ENCODE results near the gene PEX7.

PEX7 gene

GRCh38 chr6:136777651-136778050, 44.7 kb upstream of the PEX7 start:
- H3K27ac ChIP-seq = no peak overlapping the region
- TF ChIP-seq ZFX (IDR thresholded peaks at IDR 0.05) (no peak), CTCF (conservative IDR thresholded peaks at IDR 0.05) (no peak)

GRCh38 chr6:136779682-136780081, 42.7 kb upstream of the PEX7 start:
- H3K27ac ChIP-seq = no peak overlapping the region
- TF ChIP-seq CTCF (conservative IDR thresholded peaks at IDR 0.05) (no peak), ZFX (IDR thresholded peaks at IDR 0.05) (no peak)

GRCh38 chr6:136780972-136781371, 41.4 kb upstream of the PEX7 start:
- no peak overlapping the region for H3K27ac ChIP-seq
- no peak for TF ChIP-seq CTCF (conservative IDR thresholded peaks at IDR 0.05)
- TF ChIP-seq ZFX (IDR thresholded peaks at IDR 0.05) = no peak

- no peak overlapping the region for H3K27ac ChIP-seq
- TF ChIP-seq ZFX (IDR thresholded peaks at IDR 0.05) (no peak), CTCF (conservative IDR thresholded peaks at IDR 0.05) (no peak)
Measured at GRCh38 chr6:136782021-136782770, 40.2 kb upstream of the PEX7 start.

- H3K27ac ChIP-seq = no peak overlapping the region
- no peak for TF ChIP-seq CTCF (conservative IDR thresholded peaks at IDR 0.05)
- TF ChIP-seq ZFX (IDR thresholded peaks at IDR 0.05) = no peak
Measured at GRCh38 chr6:136783021-136783420, 39.4 kb upstream of the PEX7 start.

GRCh38 chr6:136783495-136784270, 38.7 kb upstream of the PEX7 start:
- TF ChIP-seq ZFX (IDR thresholded peaks at IDR 0.05) (no peak), CTCF (conservative IDR thresholded peaks at IDR 0.05) (no peak)
- H3K27ac ChIP-seq = no peak overlapping the region

- H3K27ac ChIP-seq = no peak overlapping the region
- TF ChIP-seq CTCF (conservative IDR thresholded peaks at IDR 0.05) = no peak
- TF ChIP-seq ZFX (IDR thresholded peaks at IDR 0.05) = no peak
Measured at GRCh38 chr6:136784271-136784664, 38.1 kb upstream of the PEX7 start.

All from C4-2B (cell line).